ACC112 (cell line): ENCODE data around the gene TBC1D3I.

Experiments used
- H2AFZ ChIP-seq: fragments of 200-600 bp; sonication (generic); one replicate; pipeline ENCODE4 v1.6.0; 2017; ENCODE audit warnings: antibody characterized with exemption, low read length; ENCODE audit not compliant: unreplicated experiment
- H3K27ac ChIP-seq: fragments of 200-600 bp; sonication (generic); 2 replicates; pipeline ENCODE4 v1.5.1; 2014; ENCODE audit warnings: low read depth, mild to moderate bottlenecking, antibody characterized with exemption, low read length, moderate library complexity
- H3K27me3 ChIP-seq: fragments of 200-600 bp; sonication (generic); 2 replicates; pipeline ENCODE4 v1.6.1; 2014; ENCODE audit warnings: mild to moderate bottlenecking, antibody characterized with exemption, low read length, moderate library complexity, mixed read lengths; ENCODE audit not compliant: insufficient read depth
- H3K36me3 ChIP-seq: fragments of 200-600 bp; sonication (generic); 2 replicates; pipeline ENCODE4 v1.6.1; 2016; ENCODE audit warnings: mild to moderate bottlenecking, antibody characterized with exemption, low read length, moderate library complexity, mixed read lengths; ENCODE audit not compliant: insufficient read depth
- H3K4me1 ChIP-seq: fragments of 200-600 bp; sonication (generic); one replicate; pipeline ENCODE4 v1.6.1; 2016; ENCODE audit warnings: low read length, mixed read lengths; ENCODE audit not compliant: insufficient read depth, unreplicated experiment, control insufficient read depth
- H3K4me3 ChIP-seq: fragments of 200-600 bp; sonication (generic); 2 replicates; pipeline ENCODE4 v1.5.1; 2014; ENCODE audit warnings: mild to moderate bottlenecking, low read depth, low read length
- H3K79me2 ChIP-seq: fragments of 200-600 bp; sonication (generic); one replicate; pipeline ENCODE4 v1.6.0; 2016; ENCODE audit warnings: low read length; ENCODE audit not compliant: control insufficient read depth, unreplicated experiment, insufficient read depth

TBC1D3I gene

DNA sequence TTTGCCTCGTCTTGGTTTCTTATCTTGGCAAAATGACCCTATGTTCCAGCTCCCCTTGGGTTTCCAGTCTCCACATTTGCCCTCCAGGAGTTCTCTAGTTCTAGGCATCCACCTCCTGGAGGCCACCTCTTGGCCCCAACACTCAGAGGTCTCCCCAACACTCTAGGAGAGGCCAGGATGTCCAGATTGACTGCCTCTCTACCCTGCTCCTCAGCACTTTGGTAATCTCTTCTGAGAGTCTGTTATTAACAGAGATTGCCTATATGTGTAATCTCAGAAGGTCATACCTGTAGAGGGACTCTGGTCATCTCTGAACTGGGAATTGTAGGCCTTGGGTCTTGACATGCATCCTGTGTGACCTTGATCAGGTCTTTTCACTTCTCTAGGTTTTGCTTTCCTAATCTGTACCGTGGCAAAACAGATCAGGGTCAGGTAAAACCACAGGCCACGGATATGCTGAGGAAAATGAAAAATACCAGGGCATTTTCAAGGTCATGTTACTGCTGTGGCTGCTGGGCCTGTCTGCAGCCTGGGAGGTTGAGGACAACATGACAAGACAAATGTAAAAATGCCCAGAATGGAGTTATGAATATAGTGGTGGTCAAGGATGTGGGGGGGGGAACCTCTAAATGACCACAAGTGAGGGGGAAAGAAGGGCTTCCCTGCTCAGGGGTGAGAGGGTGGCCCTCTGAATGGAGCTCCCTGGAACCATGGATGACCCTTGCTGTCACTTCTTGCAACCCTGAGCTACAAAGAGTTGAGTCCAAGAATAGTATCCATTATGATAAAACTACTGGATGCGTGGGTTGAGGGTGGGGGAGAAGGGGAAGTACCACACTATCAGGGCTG, 58.5 kb downstream of the TBC1D3I start:
- no peaks in the 10 kb centered on the region for H3K36me3 ChIP-seq
- H2AFZ ChIP-seq, result no peak overlapping the region
- H3K79me2 ChIP-seq, result no peaks in the 10 kb centered on the region
- no peaks in the 10 kb centered on the region for H3K4me1 ChIP-seq
- no peak overlapping the region for H3K4me3 ChIP-seq
- peaks cover 36% of the 10 kb centered on the region for H3K27me3 ChIP-seq
- H3K27ac ChIP-seq, result no peak overlapping the region

DNA sequence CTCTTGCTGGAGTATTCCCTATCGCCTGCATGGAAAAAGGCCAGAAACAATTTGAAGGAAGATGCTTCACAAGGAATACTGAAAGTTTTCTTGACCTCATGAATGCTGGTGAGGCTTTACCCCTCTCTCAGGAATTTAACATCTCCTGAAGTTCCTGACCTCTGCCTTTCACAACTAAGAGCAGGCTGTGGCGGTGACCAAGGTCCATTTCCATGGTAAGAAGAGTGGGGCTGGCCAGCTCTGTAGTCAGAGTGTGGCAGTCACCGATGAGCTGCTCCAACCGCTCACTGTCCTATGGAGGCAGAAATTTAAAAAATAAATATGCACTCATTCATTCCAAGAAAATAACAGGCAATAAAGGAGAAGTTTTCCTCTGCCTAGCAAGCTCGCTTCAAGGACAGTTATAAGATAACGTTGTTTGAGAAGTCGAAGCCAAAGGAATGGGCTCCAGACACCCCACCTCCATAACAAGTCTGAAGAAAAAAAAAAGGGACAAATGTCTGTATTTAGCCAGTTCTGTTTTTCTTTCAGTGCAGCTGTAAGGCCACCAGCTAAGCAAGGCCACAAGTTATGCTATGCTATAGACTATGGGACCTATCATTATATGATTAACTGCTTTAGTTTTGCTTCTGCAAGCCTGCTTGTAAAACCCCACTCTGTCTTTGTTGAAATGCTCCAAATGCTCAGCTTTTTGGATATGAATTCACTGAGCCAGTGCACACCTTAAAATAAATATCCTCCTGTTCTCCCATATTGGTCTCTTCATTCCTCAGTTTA, 59.5 kb downstream of the TBC1D3I start:
- no peaks in the 10 kb centered on the region for H3K4me1 ChIP-seq
- no peaks in the 10 kb centered on the region for H3K79me2 ChIP-seq
- H3K36me3 ChIP-seq, result no peaks in the 10 kb centered on the region
- H3K4me3 ChIP-seq, result no peak overlapping the region
- no peak overlapping the region for H2AFZ ChIP-seq
- no peak overlapping the region for H3K27ac ChIP-seq
- peaks cover 27% of the 10 kb centered on the region for H3K27me3 ChIP-seq
